Endothelial cell of umbilical vein (primary cell): ENCODE measurements around the gene COL9A3. TPM values are rescaled to one million over a fixed set of nuclear protein-coding genes. Genes with fewer than 3 reads are reported as not detected.

Experiments
- BruUV-seq: library from RNA; stranded (reverse); fragments of 400-500 nt; replicated peaks from 2 replicates; lab custom pipeline; 2021; lab: Mats Ljungman, UMichigan
- CTCF ChIA-PET: fragments of 300-600, 350-600 bp; sonication (Branson Sonifier 250); formaldehyde crosslinking; loops from one replicate; lab custom pipeline; 2021; ENCODE audit warnings: antibody characterized with exemption, inconsistent platforms; lab: Charles Lee
- POLR2A ChIA-PET: fragments of 300-600, 350-600 bp; sonication (Branson Sonifier 250); formaldehyde crosslinking; loops from one replicate; lab custom pipeline; 2021; ENCODE audit warnings: antibody characterized with exemption, inconsistent platforms; lab: Charles Lee
- DNase-seq: peaks from one replicate; pipeline ENCODE4 v3.0.0-alpha.2; 2011; ENCODE audit warnings: low read depth, low spot score
- FAIRE-seq: peaks from 2 replicates; lab custom pipeline; 2011; peaks lifted over from hg19 to GRCh38; lab: Jason Lieb, UNC
- H2AFZ ChIP-seq: 2 replicates; pipeline ENCODE4 v1.6.0; 2012; ENCODE audit warnings: low read depth, low read length, control low read depth, inconsistent platforms
- H3K27ac ChIP-seq: 2 replicates; pipeline ENCODE4 v1.5.1; 2011; ENCODE audit warnings: low read depth, mild to moderate bottlenecking, control low read depth, low read length, moderate library complexity; ENCODE audit not compliant: insufficient read depth
- H3K27me3 ChIP-seq, 2 experiments: 2 replicates each; pipeline versions ENCODE4 v1.6.0 to v1.6.1; 2011; ENCODE audit warnings: low read length in 2 of 2, mixed read lengths in 1 of 2; ENCODE audit not compliant: control insufficient read depth in 2 of 2, insufficient read depth in 2 of 2
- H3K36me3 ChIP-seq, 2 experiments: 2 replicates in 1 of 2; 3 replicates in 1 of 2; pipeline ENCODE4 v1.5.1; 2011; ENCODE audit warnings: low read length in 2 of 2, mild to moderate bottlenecking in 1 of 2, moderate library complexity in 1 of 2; ENCODE audit not compliant: control insufficient read depth in 2 of 2, insufficient read depth in 2 of 2; ENCODE audit errors: extremely low read depth in 1 of 2
- H3K4me1 ChIP-seq: 3 replicates; pipeline ENCODE4 v1.5.1; 2011; ENCODE audit warnings: mild to moderate bottlenecking, low read length; ENCODE audit not compliant: control insufficient read depth, insufficient read depth; ENCODE audit errors: extremely low read depth
- H3K4me2 ChIP-seq: 2 replicates; pipeline ENCODE4 v1.6.1; 2011; ENCODE audit warnings: low read length, control low read depth, mixed read lengths; ENCODE audit not compliant: insufficient read depth
- H3K4me3 ChIP-seq, 3 experiments: fragments of 200-600 bp in 1 of 3; sonication (generic), shearing (Covaris generic) in 1 of 3; replicated peaks in 1 of 3; 2 replicates each; pipeline ENCODE4 v1.5.1; 2011 to 2016; ENCODE audit warnings: control low read depth in 3 of 3, low read length in 3 of 3, mild to moderate bottlenecking in 2 of 3, inconsistent platforms in 1 of 3, low read depth in 1 of 3, moderate library complexity in 1 of 3; ENCODE audit not compliant: insufficient read depth in 1 of 3
- H3K79me2 ChIP-seq: 2 replicates; pipeline ENCODE4 v1.6.0; 2012; ENCODE audit warnings: low read length, inconsistent platforms; ENCODE audit not compliant: control insufficient read depth, insufficient read depth
- H3K9ac ChIP-seq: replicated peaks from 2 replicates; pipeline ENCODE3; 2011; ENCODE audit warnings: low read length, control low read depth; ENCODE audit not compliant: insufficient read depth; ENCODE audit errors: extremely low read depth
- H3K9me1 ChIP-seq: replicated peaks from 3 replicates; pipeline ENCODE4 v1.6.0; 2011; ENCODE audit warnings: mild to moderate bottlenecking, low read length; ENCODE audit not compliant: control insufficient read depth, insufficient read depth; ENCODE audit errors: extremely low read depth
- H3K9me3 ChIP-seq: replicated peaks from 2 replicates; pipeline ENCODE4 v1.5.1; 2012; ENCODE audit warnings: low read length, inconsistent platforms; ENCODE audit not compliant: control insufficient read depth, insufficient read depth
- H4K20me1 ChIP-seq: replicated peaks from 2 replicates; pipeline ENCODE3; 2011; ENCODE audit warnings: mild to moderate bottlenecking, low read length; ENCODE audit not compliant: control insufficient read depth, insufficient read depth; ENCODE audit errors: extremely low read depth
- CTCF ChIP-seq, 2 donors: IDR thresholded peaks; 1 replicate in 1 of 2; 2 replicates in 1 of 2; pipeline ENCODE4 v1.5.1; 2011; ENCODE audit warnings: low read length in 2 of 2, mild to moderate bottlenecking in 2 of 2, moderate library complexity in 2 of 2, control low read depth in 1 of 2, inconsistent platforms in 1 of 2, low read depth in 1 of 2; ENCODE audit not compliant: insufficient read depth in 1 of 2; ENCODE audit errors: extremely low read depth in 1 of 2
- EZH2 ChIP-seq: IDR thresholded peaks from 2 replicates; pipeline ENCODE4 v1.6.1; 2012; ENCODE audit warnings: borderline replicate concordance, low read depth, mild to moderate bottlenecking, moderate library complexity, low read length, inconsistent platforms; ENCODE audit not compliant: severe bottlenecking
- GATA2 ChIP-seq: IDR thresholded peaks from 2 replicates; pipeline ENCODE4 v1.7.0; 2011; ENCODE audit warnings: low read depth, mild to moderate bottlenecking, moderate library complexity, mixed read lengths, low read length; ENCODE audit not compliant: insufficient read length, insufficient read depth
- MAX ChIP-seq: IDR thresholded peaks from 2 replicates; pipeline ENCODE4 v1.6.1; 2011; ENCODE audit not compliant: insufficient read depth, insufficient read length
- MYC ChIP-seq: IDR thresholded peaks from one replicate; pipeline ENCODE4 v1.6.1; 2011; ENCODE audit warnings: mild to moderate bottlenecking, low read depth, low read length
- dilution Hi-C: fragments of 300-500 bp; cut with MboI; formaldehyde crosslinking; loops from one replicate; pipeline ENCODE4 v1.15.0; 2019; ENCODE audit warnings: low sequenced_read_pairs; ENCODE audit not compliant: extremely low pct_ligation_motif_present
- intact Hi-C: fragments of 100-400 bp; cut with micrococcal nuclease; formaldehyde crosslinking; loops from one replicate; pipeline ENCODE4 v1.10.0; 2022
- polyA plus RNA-seq, 4 experiments: library from polyadenylated mRNA; depleted of rRNA in 3 of 4; stranded (reverse) in 3 of 4; unstranded in 1 of 4; fragments of >200 nt; gene quantifications; 2 replicates each; pipeline versions ENCODE4 v1.2.1 to v1.2.3, GENCODE V29; 2011 to 2012; ENCODE audit warnings: missing spikeins in 1 of 4
- total RNA-seq: library from RNA; stranded (reverse); gene quantifications from 2 replicates; pipeline ENCODE4 v1.2.3, GENCODE V29; 2021

Gene COL9A3
- total and polyA plus RNA-seq, 2 donors (not counting 3 experiments of a cell fraction or from before 2014, with no cell fraction given): 0.46 to 0.60 TPM

GRCh38 chr20:62804021-62804626 lies 12.7 kb upstream of the COL9A3 start:
- POLR2A ChIA-PET: no interaction called here

More at GRCh38 chr20:62804021-62804626, 12.7 kb upstream of the COL9A3 start:
- no TSS peak for BruUV-seq
- H3K4me2 ChIP-seq: peak overlapping the region; percentile 44
- peak overlapping the region; percentile 14 for H3K9ac ChIP-seq
- no peaks in the 10 kb centered on the region for H3K9me1 ChIP-seq
- peak overlapping the region in 1 of 3 experiments; percentile 96 for H3K4me3 ChIP-seq
- H3K36me3 ChIP-seq: peaks cover 10 to 16% of the 10 kb centered on the region in 2 experiments
- CTCF ChIA-PET: interaction anchor here (0.7 to 2.2 kb wide), 2 partner anchors 11 to 660 kb away, joined by 3 to 7 read pairs; no protein-coding TSS in a partner anchor
- no peaks in the 10 kb centered on the region for H4K20me1 ChIP-seq
- H3K27me3 ChIP-seq: no peaks in the 10 kb centered on the region
- peaks cover 14% of the 10 kb centered on the region for H3K4me1 ChIP-seq
- H2AFZ ChIP-seq: peak overlapping the region; percentile 76
- intact Hi-C loops (loop anchor here (10.0 kb wide), 1 partner anchor 419 kb away; the partner anchor contains the start of gene RPS21), dilution Hi-C loops (no loop called here)
- peaks cover 23% of the 10 kb centered on the region for H3K79me2 ChIP-seq
- TF ChIP-seq CTCF (IDR thresholded peaks at IDR 0.05; ENCODE audit: extremely low read depth in 1 of 2, insufficient read depth in 1 of 2, low read depth in 1 of 2, low read length in 2 of 2): no peak
- no peak for TF ChIP-seq MYC
- no peak for TF ChIP-seq EZH2
- TF ChIP-seq MAX: no peak
- TF ChIP-seq GATA2: no peak
- FAIRE-seq (no peak), DNase-seq (no peak)
- H3K9me3 ChIP-seq: no peaks in the 10 kb centered on the region
- H3K27ac ChIP-seq: no peak overlapping the region
